Tibial nerve (tissue), 3 donors: Measurements from ENCODE around the gene COCH.

Source experiments
- POLR2A ChIP-seq, 2 donors: fragments of 450-650 bp; IDR thresholded peaks; one replicate each; pipeline ENCODE4 v1.6.1; 2017; ENCODE audit warnings: antibody characterized with exemption in 2 of 2, mild to moderate bottlenecking in 2 of 2, moderate library complexity in 2 of 2
- TF ChIP-seq, protein P1 (sequence below), 5 experiments: fragments of 200-600 bp in 3 of 5; fragments of 450-650 bp in 2 of 5; sonication (generic) in 3 of 5; IDR thresholded peaks; one replicate each; pipeline ENCODE4 v1.5.1; 2016 to 2019; ENCODE audit warnings: antibody characterized with exemption in 5 of 5, mild to moderate bottlenecking in 3 of 5, moderate library complexity in 2 of 5

DNA sequence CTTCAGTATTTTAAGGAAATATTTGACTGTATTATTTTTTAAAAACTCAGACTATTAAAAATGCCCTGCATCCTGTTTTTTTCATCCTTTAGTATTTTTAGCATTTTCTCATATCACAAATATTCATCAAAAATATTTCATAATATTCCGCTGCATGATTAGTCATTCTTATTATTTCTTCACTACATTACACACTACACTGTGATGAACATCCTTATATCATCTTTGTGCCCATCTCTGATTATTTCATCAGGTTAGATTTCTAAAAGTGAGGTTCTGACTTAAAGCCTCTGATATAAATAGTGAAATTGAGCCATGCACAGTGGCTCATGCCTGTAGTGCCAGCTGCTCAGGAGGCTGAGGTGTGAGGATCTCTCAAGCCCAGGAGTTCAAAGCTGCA lies 8.1 kb downstream of the COCH start:
- TF ChIP-seq POLR2A (IDR thresholded peaks at IDR 0.05): no peak
- TF ChIP-seq, protein P1, sequence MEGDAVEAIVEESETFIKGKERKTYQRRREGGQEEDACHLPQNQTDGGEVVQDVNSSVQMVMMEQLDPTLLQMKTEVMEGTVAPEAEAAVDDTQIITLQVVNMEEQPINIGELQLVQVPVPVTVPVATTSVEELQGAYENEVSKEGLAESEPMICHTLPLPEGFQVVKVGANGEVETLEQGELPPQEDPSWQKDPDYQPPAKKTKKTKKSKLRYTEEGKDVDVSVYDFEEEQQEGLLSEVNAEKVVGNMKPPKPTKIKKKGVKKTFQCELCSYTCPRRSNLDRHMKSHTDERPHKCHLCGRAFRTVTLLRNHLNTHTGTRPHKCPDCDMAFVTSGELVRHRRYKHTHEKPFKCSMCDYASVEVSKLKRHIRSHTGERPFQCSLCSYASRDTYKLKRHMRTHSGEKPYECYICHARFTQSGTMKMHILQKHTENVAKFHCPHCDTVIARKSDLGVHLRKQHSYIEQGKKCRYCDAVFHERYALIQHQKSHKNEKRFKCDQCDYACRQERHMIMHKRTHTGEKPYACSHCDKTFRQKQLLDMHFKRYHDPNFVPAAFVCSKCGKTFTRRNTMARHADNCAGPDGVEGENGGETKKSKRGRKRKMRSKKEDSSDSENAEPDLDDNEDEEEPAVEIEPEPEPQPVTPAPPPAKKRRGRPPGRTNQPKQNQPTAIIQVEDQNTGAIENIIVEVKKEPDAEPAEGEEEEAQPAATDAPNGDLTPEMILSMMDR (IDR thresholded peaks at IDR 0.05): no peak
